Neuronal stem cell (in vitro differentiated cells): Measurements from ENCODE around the gene ABCB11.

Source experiments
- DNase-seq: peaks from one replicate; pipeline ENCODE4 v3.0.0-alpha.2; 2013; ENCODE audit warnings: low spot score
- H2AFZ ChIP-seq: one replicate; pipeline ENCODE4 v1.6.1; 2013; ENCODE audit warnings: mild to moderate bottlenecking, low read length, inconsistent platforms
- H2AK5ac ChIP-seq: 2 replicates; pipeline ENCODE4 v1.6.1; 2013; ENCODE audit warnings: low read depth, mild to moderate bottlenecking, inconsistent platforms, low read length, moderate library complexity, mixed read lengths
- H2BK120ac ChIP-seq: 2 replicates; pipeline ENCODE4 v1.6.1; 2013; ENCODE audit warnings: low read depth, mild to moderate bottlenecking, inconsistent platforms, low read length, moderate library complexity, mixed read lengths
- H2BK12ac ChIP-seq: one replicate; pipeline ENCODE4 v1.6.1; 2013; ENCODE audit warnings: low read length, inconsistent platforms
- H2BK15ac ChIP-seq: 2 replicates; pipeline ENCODE4 v1.6.1; 2013; ENCODE audit warnings: mild to moderate bottlenecking, low read length, inconsistent platforms, mixed read lengths
- H2BK5ac ChIP-seq: one replicate; pipeline ENCODE4 v1.6.1; 2013; ENCODE audit warnings: inconsistent platforms, mild to moderate bottlenecking, low read length, moderate library complexity
- H3K14ac ChIP-seq: one replicate; pipeline ENCODE4 v1.6.1; 2013; ENCODE audit warnings: low read length, inconsistent platforms
- H3K18ac ChIP-seq: 2 replicates; pipeline ENCODE4 v1.6.1; 2013; ENCODE audit warnings: low read length, inconsistent platforms
- H3K23ac ChIP-seq: 2 replicates; pipeline ENCODE4 v1.6.1; 2013; ENCODE audit warnings: low read depth, mild to moderate bottlenecking, mixed read lengths, low read length, inconsistent platforms; ENCODE audit not compliant: poor library complexity
- H3K27ac ChIP-seq: replicated peaks from 3 replicates; pipeline ENCODE4 v1.5.1; 2013; ENCODE audit warnings: low read length, inconsistent platforms
- H3K27me3 ChIP-seq, 3 experiments: 2 replicates each; pipeline ENCODE4 v1.6.1; 2013; ENCODE audit warnings: low read length in 3 of 3, mild to moderate bottlenecking in 2 of 3, inconsistent platforms in 1 of 3, low read depth in 1 of 3, mixed read lengths in 1 of 3, moderate library complexity in 1 of 3; ENCODE audit not compliant: control insufficient read depth in 3 of 3, insufficient read depth in 3 of 3
- H3K36me3 ChIP-seq, 2 donors: replicated peaks in 1 of 2; 2 replicates each; pipeline ENCODE4 v1.6.1; 2013; ENCODE audit warnings: low read length in 2 of 2; ENCODE audit not compliant: control insufficient read depth in 2 of 2, insufficient read depth in 2 of 2
- H3K4ac ChIP-seq: 2 replicates; pipeline ENCODE4 v1.6.1; 2013; ENCODE audit warnings: inconsistent platforms, mild to moderate bottlenecking, low read length, moderate library complexity
- H3K4me1 ChIP-seq, 2 donors: 1 replicate in 1 of 2; 2 replicates in 1 of 2; pipeline ENCODE4 v1.6.1; 2013; ENCODE audit warnings: low read length in 2 of 2, low read depth in 1 of 2; ENCODE audit not compliant: control insufficient read depth in 2 of 2, insufficient read depth in 1 of 2
- H3K4me2 ChIP-seq: one replicate; pipeline ENCODE4 v1.6.1; 2013; ENCODE audit warnings: mild to moderate bottlenecking, low read length, inconsistent platforms; ENCODE audit not compliant: insufficient read depth, poor library complexity, severe bottlenecking
- H3K4me3 ChIP-seq, 2 donors: 2 replicates each; pipeline ENCODE4 v1.5.1; 2013; ENCODE audit warnings: low read length in 2 of 2, mild to moderate bottlenecking in 2 of 2, inconsistent platforms in 1 of 2, moderate library complexity in 1 of 2
- H3K79me1 ChIP-seq: one replicate; pipeline ENCODE4 v1.6.1; 2013; ENCODE audit warnings: low read depth, mild to moderate bottlenecking, inconsistent platforms, low read length, moderate library complexity
- H3K9ac ChIP-seq: one replicate; pipeline ENCODE4 v1.6.1; 2013; ENCODE audit warnings: mild to moderate bottlenecking, low read depth, low read length, inconsistent platforms; ENCODE audit not compliant: poor library complexity
- H3K9me3 ChIP-seq, 2 donors: replicated peaks in 1 of 2; 2 replicates each; pipeline versions ENCODE3 to v1.6.1; 2013; ENCODE audit warnings: low read length in 2 of 2, mild to moderate bottlenecking in 2 of 2, inconsistent platforms in 1 of 2, low read depth in 1 of 2, mixed read lengths in 1 of 2, moderate library complexity in 1 of 2; ENCODE audit not compliant: control insufficient read depth in 2 of 2, insufficient read depth in 1 of 2
- H4K8ac ChIP-seq: one replicate; pipeline ENCODE4 v1.6.1; 2013; ENCODE audit warnings: low read depth, mild to moderate bottlenecking, inconsistent platforms, low read length, moderate library complexity
- H4K91ac ChIP-seq: one replicate; pipeline ENCODE4 v1.6.1; 2013; ENCODE audit warnings: low read length, low read depth, mild to moderate bottlenecking, inconsistent platforms; ENCODE audit not compliant: poor library complexity
- WGBS, 2 donors: extraction: QIAGEN DNeasy Blood & Tissue Kit; methylation state at CpG; one replicate each; pipeline ENCODE4 v1.1.7; 2013; ENCODE audit warnings: missing lambda C conversion rate in 2 of 2, mixed read lengths in 1 of 2; ENCODE audit not compliant: insufficient read length in 2 of 2, insufficient replicate concordance in 1 of 2; ENCODE audit errors: extremely low coverage in 2 of 2; 5-methylcytosine and 5-hydroxymethylcytosine counted together

ABCB11 gene

DNA sequence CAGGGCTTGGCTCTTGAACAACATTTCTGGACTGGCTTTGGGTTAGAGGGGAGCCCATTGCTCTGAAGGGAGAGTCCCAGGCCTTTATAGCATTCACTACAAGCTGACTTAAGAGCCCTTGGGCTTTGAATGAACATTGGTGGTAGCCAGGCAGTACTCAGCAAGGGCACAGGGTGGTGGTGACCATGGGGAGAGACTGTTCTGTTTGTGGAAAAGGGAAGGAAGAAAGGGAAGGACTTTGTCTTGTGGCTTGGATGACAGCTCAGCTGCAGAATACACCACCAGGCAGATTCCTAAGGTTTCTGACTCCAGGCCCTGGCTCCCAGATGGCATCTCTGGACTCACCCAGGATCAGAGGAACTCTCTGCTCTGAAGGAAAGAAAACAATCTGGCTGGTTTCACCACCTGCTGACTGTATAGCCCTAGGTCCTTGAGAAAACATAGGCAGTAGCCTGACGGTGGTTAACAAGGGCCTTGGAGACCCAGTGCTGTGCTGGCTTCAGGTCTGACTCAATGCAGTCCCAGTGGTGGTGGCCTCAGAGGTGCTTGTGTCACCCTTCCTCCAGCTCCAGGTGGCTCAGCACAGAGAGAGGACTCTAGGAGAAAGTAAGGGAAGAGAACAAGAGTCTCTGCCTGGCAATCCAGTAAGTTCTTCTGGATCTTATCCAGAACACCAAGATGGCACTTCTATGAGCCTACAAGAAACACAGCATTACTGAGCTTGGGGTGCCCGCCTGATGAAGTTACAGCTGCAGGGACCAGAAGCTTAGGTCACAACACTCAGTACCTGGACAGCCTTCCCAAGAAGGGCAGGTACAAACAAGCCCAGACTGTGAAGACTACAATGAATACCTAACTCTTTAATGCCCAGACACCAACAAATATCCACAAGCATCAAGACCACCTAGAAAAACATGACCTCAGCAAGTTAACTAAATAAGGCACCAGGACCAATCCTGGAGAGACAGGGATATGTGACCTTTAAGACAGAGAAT is 16.4 kb upstream of the ABCB11 start:
- no peak overlapping the region for H3K4me3 ChIP-seq
- H2AK5ac ChIP-seq = no peak overlapping the region
- no peak overlapping the region for H4K8ac ChIP-seq
- H2AFZ ChIP-seq = no peak overlapping the region
- H4K91ac ChIP-seq = no peak overlapping the region
- H3K27ac ChIP-seq = no peak overlapping the region
- peaks cover 3 to 4% of the 10 kb centered on the region in 2 donors for H3K9me3 ChIP-seq
- peaks cover 0 to 3% (median 0%) of the 10 kb centered on the region in 3 experiments for H3K27me3 ChIP-seq
- H3K36me3 ChIP-seq = no peaks in the 10 kb centered on the region
- H3K23ac ChIP-seq = no peak overlapping the region
- no peak overlapping the region for H2BK15ac ChIP-seq
- H2BK5ac ChIP-seq = no peak overlapping the region
- no peak overlapping the region for H2BK12ac ChIP-seq
- no peak overlapping the region for H3K18ac ChIP-seq
- H3K4me2 ChIP-seq = no peak overlapping the region
- no peak for DNase-seq
- H2BK120ac ChIP-seq = no peak overlapping the region
- H3K4ac ChIP-seq = no peak overlapping the region
- no CpG with 5 or more reads among the region's 2 CpGs for WGBS, 2 donors
- no peaks in the 10 kb centered on the region for H3K4me1 ChIP-seq
- H3K9ac ChIP-seq = no peak overlapping the region
- H3K79me1 ChIP-seq = no peaks in the 10 kb centered on the region
- no peak overlapping the region for H3K14ac ChIP-seq

DNA sequence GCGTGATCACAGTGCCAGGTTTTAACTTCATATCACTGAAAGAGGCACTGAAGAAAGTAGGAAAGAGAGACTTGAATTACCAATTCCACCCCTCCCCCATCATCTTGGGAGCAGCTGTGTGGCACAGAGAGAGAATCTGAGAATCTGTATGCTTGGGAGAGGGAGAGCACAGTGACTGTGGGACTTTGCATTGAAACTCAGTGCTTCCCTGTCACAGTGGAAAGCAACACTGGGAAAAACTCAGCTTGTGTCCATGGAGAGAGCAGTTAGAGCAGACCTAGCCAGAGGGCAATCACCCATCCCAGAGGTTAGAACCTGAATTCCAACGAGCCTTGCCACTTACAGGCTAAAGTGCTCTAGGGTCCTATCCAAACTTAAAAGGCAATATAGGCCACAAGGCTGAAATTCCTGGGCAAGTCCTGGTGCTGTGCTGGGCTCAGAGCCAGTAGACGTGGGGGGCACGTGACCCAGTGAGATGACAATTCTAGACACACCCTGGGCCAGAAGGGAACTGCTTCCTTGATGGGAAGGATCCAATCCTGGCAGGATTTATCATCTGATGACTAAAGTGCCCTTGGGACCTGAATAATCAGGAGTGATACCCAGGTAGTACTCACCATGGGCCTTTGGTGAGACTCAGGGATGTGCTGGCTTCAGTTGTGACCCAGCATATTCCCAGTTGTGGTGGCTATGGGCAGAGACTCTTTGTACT is 15.5 kb upstream of the ABCB11 start:
- H3K4me3 ChIP-seq = no peak overlapping the region
- H3K18ac ChIP-seq = no peak overlapping the region
- no peak overlapping the region for H2AK5ac ChIP-seq
- DNase-seq = no peak
- H3K14ac ChIP-seq = no peak overlapping the region
- H3K4me1 ChIP-seq = no peaks in the 10 kb centered on the region
- H3K36me3 ChIP-seq = no peaks in the 10 kb centered on the region
- WGBS, 2 donors = no CpG with 5 or more reads among the region's 4 CpGs
- H2BK5ac ChIP-seq = no peak overlapping the region
- H2BK120ac ChIP-seq = no peak overlapping the region
- H2BK12ac ChIP-seq = no peak overlapping the region
- no peak overlapping the region for H3K4me2 ChIP-seq
- no peak overlapping the region for H3K9ac ChIP-seq
- no peak overlapping the region for H3K23ac ChIP-seq
- no peaks in the 10 kb centered on the region for H3K79me1 ChIP-seq
- H3K27ac ChIP-seq = no peak overlapping the region
- no peak overlapping the region for H2BK15ac ChIP-seq
- peaks cover 0 to 3% (median 0%) of the 10 kb centered on the region in 3 experiments for H3K27me3 ChIP-seq
- no peak overlapping the region for H2AFZ ChIP-seq
- no peak overlapping the region for H3K4ac ChIP-seq
- H3K9me3 ChIP-seq = peaks cover 3 to 4% of the 10 kb centered on the region in 2 donors
- no peak overlapping the region for H4K91ac ChIP-seq
- H4K8ac ChIP-seq = no peak overlapping the region

DNA sequence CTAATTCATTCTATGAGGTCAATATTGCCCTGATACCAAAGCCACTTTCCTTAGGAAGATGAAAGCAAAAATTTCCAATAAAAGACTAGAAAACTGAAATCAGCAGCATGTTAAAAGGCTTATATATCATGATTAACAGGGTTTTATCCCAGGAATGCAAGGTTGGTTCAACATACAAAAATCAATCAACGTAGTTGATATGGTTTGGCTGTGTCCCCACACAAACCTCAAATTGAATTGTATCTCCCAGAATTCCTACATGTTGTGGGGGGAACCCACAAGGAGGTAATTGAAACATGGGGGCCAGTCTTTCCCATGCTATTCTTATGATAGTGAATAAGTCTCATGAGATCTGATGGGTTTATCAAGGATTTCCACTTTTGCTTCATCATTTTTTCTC is 11.7 kb upstream of the ABCB11 start:
- Histone ChIP-seq H3K9me3 (peaks cover 3 to 4% of the 10 kb centered on the region in 2 donors), H2AFZ (no peak overlapping the region), H4K8ac (no peak overlapping the region), H3K27ac (no peak overlapping the region), H4K91ac (no peak overlapping the region), H3K79me1 (no peaks in the 10 kb centered on the region), H3K9ac (no peak overlapping the region), H3K4me3 (no peak overlapping the region), H2BK5ac (no peak overlapping the region), H3K23ac (no peak overlapping the region), H3K4me2 (no peak overlapping the region), H2BK15ac (no peak overlapping the region), H2BK12ac (no peak overlapping the region), H2AK5ac (no peak overlapping the region), H3K14ac (no peak overlapping the region), H3K18ac (no peak overlapping the region), H2BK120ac (no peak overlapping the region), H3K4me1 (no peaks in the 10 kb centered on the region), H3K27me3 (no peaks in the 10 kb centered on the region), H3K36me3 (no peaks in the 10 kb centered on the region), H3K4ac (no peak overlapping the region)
- no peak for DNase-seq
- no CpG with 5 or more reads among the region's 1 CpG for WGBS, 2 donors

DNA sequence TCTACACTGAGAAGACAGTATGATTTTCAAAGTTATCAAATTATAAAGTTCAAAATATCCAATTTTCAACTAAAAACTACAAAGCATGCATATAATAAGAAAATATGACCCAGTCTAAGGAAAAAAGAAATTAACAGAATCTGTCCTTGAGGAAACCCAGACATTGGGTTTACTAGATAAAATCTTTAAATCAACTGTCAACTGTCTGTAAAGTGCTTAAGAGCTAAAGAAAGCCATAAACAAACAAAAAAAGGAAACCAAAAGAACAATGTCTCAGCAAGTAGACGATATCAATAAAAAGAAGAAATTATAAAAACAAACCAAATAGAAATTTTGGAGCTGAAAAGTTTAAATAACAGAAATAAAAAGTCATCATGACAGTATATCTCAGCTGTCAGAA is 10.5 kb upstream of the ABCB11 start:
- DNase-seq = no peak
- Histone ChIP-seq H2BK120ac (no peak overlapping the region), H2BK5ac (no peak overlapping the region), H2BK12ac (no peak overlapping the region), H3K18ac (no peak overlapping the region), H2AK5ac (no peak overlapping the region), H3K9ac (no peak overlapping the region), H3K27me3 (no peaks in the 10 kb centered on the region), H3K14ac (no peak overlapping the region), H3K4ac (no peak overlapping the region), H2AFZ (no peak overlapping the region), H4K8ac (no peak overlapping the region), H3K79me1 (no peaks in the 10 kb centered on the region), H3K4me3 (no peak overlapping the region), H3K4me2 (no peak overlapping the region), H2BK15ac (no peak overlapping the region), H3K27ac (no peak overlapping the region), H4K91ac (no peak overlapping the region), H3K23ac (no peak overlapping the region), H3K4me1 (no peaks in the 10 kb centered on the region), H3K9me3 (peaks cover 3% of the 10 kb centered on the region in 2 donors), H3K36me3 (no peaks in the 10 kb centered on the region)
- WGBS, 2 donors = no CpG with 5 or more reads among the region's 1 CpG
